Activated T-cell treated with anti-CD3 and anti-CD28 coated beads for 4 hours (primary cell): ENCODE data around the gene HSPA12B.
A peak's percentile ranks its signal among the peaks of the same experiment; 100 is the strongest.

Experiments
- DNase-seq: peaks from one replicate; pipeline ENCODE4 v3.0.0-alpha.2; 2020

The HSPA12B gene

DNA sequence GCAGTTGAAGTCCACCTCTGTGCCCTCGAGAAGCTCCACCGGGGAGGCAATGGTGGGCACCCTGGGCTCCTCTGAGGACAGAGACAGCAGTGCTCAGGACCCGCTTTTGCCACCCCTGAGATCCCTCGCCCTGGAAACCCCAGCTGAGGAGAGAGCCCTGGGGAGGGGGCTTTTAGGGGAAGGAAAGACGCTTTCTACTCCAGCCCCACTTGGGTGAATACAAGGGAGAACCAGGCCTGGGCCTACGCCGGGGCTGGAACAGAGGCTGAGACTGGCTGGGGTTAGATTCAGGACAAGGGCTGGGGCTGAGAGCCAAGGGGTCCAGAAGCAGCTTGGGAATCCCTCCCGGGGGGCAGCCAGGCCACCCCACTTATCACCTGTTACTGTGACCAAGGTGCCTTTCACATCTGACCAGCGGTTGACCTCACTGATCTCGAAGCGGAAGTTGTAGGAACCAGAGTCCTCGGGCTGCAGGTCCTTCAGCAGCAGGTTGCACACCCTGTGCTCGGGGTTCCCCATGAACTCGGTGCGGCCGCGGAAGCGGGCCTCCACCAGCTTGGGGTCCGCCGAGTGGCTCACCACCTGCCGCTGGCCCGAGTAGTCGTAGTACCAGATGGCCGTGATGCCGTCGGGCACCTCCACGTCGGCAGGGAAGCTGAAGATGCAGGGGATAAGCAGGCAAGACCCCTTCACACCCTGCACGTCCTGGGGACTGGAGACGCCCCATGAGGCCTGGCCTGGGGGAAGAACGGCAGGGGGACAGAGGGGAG lies 26.3 kb upstream of the HSPA12B start:
- no peak for DNase-seq

DNA sequence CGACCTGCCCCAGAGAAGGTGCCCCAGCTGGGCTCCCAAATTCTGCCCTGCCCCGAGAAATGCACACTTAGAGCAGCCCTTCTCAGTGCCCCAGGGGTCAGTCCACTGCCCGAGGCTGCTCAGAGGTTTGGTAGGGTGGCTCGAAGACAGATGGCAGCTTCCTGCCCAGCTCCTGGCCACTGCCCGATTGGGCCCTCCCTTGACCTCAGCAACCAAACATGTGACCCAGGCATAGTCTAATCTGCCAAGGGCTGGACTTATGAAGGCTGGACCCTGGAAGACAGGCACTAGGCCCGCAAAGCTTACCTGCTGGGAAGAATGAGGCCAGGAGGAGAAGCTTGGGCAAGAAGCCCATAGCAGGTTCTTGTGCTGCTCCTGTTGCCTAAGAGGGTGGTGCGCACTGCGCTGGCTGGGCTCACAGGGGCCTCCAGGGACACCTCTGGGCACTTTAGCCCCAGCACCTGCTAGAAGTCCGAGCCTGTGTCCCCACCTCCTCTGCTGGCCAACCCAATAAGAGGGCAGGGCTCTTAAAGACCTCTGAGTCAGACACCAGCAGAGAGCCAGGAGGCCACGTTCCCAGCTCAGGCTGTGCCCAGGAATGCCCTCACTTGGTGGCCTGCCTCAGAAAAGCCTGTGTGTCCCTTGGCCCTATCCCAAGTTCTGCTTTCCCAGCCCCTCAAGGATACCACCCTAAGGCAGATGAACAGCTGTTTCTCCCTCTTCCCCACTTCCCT lies 25.5 kb upstream of the HSPA12B start:
- DNase-seq = no peak

DNA sequence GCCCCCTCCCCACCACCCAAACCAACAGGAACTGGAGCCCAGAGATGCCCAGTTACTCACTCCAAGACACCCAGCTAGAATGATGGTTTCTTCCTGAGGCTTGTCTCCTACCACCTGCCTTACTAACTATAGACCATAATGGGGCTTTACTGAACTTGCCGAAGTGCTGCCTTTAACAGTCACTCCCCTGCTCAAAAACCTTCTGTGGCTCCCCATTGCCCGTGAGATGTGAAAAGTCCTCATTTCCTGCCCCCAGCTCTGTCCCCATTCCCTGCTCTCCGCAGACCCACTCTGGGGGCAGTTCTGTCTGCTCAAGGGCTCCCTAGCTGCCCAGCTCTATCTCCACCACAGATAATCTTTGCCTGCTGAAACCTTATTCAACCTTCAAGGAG lies 25.0 kb upstream of the HSPA12B start:
- no peak for DNase-seq

GRCh38 chr20:3710011-3710466 lies 22.4 kb upstream of the HSPA12B start:
- no peak for DNase-seq

DNA sequence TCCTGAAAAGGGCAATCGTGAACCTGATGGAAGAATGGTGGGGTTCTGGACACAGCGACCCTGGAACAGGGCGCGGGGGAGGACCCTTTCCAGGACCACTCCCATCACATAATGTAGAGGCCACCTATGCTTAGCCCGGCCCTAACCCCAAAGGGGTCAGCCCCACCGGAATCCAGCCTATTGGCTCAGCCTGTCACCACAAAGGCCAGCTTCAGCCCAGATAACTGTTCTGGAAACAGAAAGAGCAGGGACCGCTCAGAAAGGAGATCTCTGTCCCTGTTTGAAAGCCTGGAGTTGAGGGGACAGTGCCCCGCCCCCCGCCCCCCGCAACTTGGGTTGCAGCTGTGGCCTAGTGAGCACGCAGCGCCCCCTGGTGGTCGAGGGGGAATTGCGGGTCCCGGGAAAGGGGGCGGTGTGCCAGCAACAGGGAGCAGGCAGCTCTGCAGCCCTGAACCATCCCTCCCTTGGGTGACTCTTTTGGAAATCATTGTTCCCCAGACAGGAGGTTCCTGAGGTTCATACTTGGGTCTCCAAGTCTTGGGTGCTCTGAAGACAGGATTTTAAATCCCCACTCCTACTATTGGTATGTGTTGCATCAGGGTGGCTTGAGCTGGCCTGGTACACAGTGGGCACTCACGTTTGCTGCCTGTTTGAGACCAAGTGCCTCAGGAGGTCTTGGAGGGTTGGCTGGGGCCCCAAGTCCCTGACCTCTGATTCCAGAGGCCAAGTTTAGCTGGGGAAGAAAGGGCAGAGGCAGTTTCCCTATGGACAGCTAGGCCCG lies 21.6 kb upstream of the HSPA12B start:
- DNase-seq = peak; percentile 66

DNA sequence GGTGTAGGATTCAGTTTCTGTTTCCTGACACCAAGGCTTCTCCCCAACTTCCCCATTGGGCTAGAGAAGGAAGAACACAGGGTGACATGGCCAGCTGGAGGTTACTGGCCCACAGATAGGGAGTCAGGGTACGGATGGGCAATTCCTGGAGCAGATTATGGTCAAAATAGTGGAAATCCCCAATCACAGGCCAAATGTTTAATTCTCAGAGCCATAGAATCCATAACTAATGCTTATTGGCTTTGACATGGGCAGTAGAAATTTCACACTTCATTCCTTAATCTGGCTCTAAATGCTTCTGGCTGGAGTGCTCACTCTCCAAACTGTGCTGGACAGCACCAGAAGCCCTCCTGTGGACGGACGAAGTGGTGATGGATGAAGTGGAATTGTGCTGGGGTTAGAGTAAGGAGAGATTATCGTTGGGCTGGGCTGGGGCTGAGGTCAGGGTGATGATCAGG lies 21.0 kb upstream of the HSPA12B start:
- no peak for DNase-seq

GRCh38 chr20:3712279-3712873 lies 20.1 kb upstream of the HSPA12B start, which contains the start of gene SIGLEC1:
Gene SIGLEC1, minus strand, starts transcription at chr20:3712600. Its CDS starts 5,472 bp downstream, at chr20:3707128.
- no peak for DNase-seq

DNA sequence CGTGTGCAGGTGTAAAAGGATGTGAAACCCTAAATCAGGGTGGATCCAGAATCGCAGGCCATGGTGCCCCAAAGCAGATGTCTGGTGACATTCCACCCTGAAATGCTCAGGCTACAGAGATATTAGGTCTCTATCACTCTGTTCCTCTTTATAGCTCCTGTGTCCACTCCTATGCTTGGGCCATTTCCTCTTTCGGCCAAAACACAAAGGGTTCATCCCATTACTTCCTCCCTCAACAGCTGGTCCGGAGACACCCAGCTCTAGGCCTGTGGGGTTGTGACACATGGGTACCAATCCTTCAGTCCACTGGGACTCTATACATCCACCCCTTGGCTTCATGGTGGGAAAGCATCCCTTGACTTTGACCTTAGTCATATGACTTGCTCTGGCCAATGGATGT lies 18.4 kb upstream of the HSPA12B start:
- no peak for DNase-seq

GRCh38 chr20:3716195-3716834 lies 16.2 kb upstream of the HSPA12B start:
- DNase-seq = no peak

- DNase-seq = no peak
Observed at GRCh38 chr20:3719046-3719445, 13.4 kb upstream of the HSPA12B start.

DNA sequence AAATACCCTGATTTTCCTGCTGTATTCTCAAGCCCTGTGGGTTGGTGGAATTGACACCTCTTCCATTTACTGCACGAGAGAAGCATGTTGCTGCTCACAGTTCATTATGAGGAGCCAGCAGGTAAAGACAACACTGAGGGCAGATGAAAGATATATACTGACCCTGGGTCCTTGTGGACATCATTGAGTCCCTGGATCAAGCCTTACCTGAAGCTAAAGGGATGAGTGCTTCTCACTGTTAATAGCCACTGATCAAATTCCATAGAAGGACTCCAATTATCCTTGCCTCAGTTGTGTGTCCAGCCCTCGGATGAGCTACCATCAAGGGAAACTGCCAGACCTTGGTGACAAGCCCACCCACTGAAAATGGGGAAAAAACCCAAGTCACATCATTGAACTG lies 12.4 kb upstream of the HSPA12B start:
- no peak for DNase-seq

- DNase-seq = no peak
Observed at GRCh38 chr20:3720626-3721025, 11.9 kb upstream of the HSPA12B start.

- DNase-seq = no peak
Observed at GRCh38 chr20:3721912-3722311, 10.6 kb upstream of the HSPA12B start.

GRCh38 chr20:3723284-3723683 lies 9.2 kb upstream of the HSPA12B start:
- DNase-seq = no peak

DNA sequence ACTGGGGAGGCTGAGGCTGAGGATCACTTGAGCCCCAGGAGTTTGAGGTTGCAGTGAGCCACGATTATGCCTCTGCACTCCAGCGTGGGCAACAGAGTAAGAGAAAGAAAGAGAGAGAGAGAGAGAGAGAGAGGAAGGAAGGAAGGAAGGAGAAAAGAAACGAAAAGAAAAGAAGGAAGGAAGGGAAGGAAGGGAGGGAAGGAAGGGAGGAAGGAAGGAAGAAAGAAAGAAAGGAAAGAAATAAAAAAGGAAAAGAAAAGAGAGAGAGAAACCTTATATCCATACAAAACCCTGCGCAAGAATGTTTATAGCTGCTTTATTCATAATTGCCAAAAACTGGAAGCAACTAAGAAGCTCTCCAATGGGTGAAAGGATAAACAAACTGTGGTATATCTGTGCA lies 8.1 kb upstream of the HSPA12B start:
- no peak for DNase-seq

GRCh38 chr20:3727401-3728021 lies 5.0 kb upstream of the HSPA12B start:
- DNase-seq = no peak

DNA sequence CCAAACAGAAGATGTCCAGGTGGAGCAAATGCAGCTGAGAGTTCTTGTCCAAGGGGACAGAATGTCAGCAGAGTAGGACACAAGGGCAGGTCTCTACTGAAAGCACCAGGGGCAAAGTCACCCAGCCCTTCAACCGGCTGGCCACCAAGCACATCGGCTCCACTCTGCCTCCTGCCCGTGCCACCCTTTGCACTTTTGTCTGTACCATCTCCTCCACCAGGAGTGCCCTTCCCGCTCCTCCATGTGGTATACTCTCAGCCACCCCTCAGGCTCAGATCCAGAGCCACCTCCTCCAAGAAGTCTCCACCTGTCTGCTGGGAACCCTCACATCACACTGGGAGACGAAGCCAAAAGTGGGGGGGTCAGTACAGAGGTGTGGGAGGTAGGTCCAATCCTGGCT lies 4.1 kb upstream of the HSPA12B start:
- no peak for DNase-seq

- no peak for DNase-seq
Observed at GRCh38 chr20:3728876-3729275, 3.6 kb upstream of the HSPA12B start.

- no peak for DNase-seq
Observed at GRCh38 chr20:3729378-3729777, 3.1 kb upstream of the HSPA12B start.

DNA sequence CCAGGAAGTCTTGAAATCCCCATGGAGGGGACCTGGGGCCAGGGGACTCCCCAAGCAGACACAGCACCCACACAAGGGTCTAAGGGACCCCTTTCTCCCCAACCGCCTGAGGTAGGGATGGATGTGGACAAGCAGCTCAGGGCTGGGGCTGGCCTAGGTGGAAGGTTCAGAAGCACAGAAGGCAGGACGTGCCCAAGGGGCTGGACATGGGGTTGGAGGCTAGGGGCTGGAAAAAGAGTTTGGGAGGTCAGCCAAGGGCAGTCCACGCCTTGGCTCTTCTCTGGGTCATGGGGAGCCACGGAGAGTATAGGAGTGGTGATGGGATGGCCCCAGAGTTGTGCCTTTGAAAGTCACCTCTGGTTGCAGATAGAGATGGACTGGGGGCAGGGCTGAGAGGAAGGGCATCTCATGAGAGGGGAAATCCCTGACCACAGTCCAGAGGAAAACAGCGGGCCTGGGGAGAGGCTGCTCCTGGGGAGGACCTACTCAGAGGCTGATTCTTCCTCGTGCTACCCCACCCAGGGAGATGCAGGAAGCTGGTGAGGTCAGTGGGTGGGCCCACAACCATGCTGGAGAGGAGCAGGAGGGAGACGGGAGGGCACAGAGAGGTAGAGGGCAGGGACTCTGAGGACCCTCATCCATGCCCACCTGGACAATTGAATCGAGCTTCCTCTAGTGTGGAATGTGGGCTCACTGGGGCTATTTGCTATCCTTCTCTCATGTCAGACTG lies 2.5 kb upstream of the HSPA12B start:
- DNase-seq = no peak
